Eye (tissue), 1 donor: ENCODE measurements around the gene HOXA5.

Source experiments
- DNase-seq: peaks from one replicate; pipeline ENCODE4 v3.0.0-alpha.2; 2015

HOXA5 gene

DNA sequence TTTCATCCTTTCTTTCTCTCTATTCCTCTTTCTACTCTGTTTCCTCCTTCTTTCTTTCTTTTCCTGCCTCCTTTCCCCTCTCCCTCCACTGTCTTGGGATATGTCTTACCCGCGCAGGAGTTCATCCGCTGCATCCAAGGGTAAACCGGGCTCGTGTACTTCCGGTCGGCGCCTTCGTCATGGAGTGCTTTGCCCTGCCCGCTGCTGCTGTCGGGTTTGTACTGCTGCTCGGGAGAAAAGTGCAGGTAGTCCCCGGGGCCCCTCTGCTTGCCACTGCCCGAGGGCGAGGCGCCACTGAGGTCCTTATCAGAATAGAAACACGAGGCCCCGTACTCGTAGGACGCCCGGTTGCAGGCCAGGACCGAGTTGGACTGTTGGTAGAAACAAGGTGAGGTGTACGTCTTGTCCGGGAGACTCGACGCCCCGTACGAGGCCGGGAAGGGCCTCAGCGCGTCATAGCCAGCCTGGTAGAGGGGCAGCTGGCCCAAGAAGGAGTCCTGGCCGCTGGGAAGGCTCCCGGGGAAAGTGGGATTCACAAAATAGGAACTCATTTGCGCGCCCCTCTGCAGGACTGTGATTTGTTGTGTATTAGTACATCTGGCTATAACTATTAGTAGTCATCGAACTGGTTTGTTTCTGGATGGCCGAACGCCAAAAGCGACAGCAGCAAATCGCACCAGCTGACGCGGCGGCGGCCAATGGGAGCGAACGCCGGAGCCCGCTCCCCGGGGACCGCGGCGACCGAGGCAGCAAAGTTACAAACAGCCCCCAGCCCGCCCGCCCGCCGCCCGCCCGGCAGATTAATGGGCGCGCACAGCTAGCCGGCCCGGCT, 3.9 kb upstream of the HOXA5 start, which contains the start of gene HOXA6:
Gene HOXA6 (minus strand): TSS at position 576 of the 832 bp plus-strand sequence. CDS start 25 bp downstream, at position 551.
- DNase-seq: no peak

DNA sequence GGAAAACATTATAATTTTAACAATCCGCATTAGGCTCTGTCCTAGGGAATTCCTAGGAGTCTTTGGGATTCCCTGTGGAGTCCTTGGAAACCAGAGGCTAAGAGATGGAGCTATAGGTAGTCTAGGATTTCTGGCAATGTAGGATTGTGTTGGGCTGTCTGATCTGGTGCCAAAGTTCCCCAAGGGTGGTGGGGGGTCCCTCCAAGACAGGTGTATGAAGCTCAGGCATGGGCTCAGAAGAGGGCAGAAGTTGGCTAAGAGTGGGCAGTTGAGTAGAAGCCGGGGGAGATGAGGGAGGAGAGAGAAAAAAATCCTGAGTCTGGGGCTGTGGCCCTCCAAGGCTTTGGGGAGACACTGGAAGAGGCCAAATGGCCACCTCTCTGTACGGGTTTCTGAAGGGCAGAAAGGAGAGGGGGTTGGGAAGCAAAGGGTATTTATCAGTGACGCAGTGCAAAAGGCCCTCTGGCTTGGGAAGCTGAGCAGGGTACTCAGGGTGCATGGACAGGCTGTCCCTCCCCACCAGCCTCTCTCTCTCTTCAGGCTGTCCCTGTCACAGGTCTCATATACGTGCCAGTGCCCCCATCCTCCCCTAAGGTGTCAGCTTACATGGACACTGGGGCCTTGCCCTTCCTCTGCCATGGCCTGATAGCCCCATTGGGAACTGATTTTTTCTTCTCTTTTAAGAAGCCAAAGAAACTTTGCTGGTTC, 3.2 kb upstream of the HOXA5 start:
- no peak for DNase-seq

DNA sequence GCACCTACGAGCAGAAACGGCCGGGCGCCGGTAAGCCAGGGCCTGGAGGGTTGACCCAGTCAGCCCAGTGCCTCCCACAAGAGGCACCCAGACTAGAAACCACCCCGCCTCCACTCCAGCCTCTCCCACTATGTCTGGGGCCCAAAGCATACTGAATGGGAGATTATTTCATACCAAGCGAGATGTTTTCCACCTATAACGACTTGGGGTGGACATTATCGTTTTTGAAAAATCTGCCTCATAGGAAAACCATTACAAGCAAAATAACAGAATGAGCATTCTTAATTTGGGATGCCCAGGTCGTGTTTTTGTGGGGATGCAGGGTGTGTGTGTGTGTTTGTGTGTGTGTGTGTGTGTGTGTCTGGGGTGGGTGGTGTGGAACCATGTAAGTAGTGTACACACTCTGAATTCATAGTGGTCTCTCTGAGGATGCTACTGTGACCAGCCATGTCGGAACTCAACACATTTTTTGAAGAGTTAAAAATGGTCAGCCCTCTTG, 2.5 kb upstream of the HOXA5 start:
- no peak for DNase-seq

DNA sequence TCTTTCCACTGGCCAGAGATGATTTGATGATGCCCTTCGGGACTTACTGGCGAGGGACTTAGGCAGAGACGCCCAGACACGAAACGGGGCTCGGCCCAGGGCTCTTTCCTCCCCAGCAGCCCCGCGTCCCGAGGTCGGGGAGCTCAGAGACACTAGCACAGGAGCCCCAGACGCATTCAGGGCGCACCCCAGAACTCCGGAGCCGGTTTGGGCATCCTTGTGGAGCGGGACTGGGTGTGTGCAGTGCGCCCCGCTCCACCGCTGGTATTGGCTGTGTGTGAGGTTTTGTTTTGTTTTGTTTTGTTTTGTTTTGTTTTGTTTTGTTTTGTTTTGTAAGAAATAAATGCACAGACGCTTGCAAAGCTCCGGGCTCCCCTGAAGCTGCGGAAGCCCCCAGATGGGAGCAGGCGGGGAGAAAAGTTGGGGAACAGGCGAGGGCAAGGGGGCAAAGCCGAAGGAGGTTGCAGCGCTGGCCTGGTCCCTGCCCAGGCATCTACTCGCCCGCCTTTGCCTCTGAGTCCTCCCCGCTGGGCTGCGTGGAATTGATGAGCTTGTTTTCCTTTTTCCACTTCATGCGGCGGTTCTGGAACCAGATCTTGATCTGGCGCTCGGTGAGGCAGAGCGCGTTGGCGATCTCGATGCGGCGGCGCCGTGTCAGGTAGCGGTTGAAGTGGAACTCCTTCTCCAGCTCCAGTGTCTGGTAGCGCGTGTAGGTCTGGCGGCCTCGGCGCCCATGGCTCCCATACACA, 1.9 kb upstream of the HOXA5 start:
- DNase-seq: no peak

DNA sequence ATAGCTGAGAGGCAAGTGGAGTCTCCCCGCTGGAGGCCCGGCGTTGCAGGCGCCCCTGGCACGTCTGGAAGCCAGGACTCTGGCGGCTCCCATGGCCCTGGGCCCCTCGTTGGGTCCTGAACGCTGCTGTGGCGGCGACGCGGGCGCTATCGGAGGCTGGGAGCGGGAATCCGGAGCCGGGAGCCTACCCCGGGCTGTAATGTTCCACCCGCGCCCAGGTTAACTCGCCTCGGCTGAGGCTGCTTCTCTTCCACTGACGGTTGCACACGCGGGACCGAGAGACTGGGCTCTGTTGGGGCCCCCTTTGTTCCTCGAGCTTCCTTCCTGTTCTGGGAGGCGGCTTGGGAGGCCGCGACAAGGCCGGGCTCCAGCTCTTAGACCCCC, 1.3 kb upstream of the HOXA5 start:
- DNase-seq: no peak

DNA sequence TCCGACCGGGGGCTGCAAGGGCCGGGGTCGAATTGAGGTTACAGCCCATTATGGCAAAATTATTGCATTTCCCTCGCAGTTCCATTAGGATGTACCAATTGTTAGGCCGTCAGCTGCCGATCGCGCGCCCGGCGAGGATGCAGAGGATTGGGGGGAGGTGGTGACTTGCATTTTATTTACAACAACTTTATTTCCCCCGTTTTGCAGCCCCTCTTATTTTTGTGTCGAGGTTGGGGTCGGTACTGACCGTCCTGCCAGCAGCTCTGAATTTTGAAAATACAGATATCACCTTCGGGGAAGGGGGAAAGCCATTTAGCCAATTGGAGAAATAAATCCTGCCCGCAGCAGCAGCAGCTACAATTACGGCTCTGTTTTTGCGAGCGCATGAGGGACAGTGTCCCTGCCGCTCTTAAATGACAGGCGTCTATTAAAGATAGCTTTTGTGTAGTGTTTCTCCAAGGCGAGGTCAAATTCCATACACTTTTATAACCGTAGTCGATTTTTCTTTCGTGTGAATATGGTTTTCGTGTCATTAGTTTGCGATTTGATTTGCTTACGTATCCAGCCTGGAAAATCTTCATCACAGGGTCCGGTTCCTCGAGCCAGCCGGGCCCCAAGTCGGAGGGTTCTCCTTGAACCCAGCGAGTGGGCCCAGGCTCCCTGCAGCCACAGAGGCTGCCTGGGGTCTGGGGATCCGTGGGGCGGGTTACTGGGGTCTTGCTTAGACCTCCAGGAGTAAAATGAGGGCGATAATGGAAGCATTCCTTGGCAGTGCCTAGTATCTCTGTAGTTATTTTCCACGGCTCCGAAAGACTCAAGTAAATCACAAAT, 684 bp upstream of the HOXA5 start:
- DNase-seq: no peak

DNA sequence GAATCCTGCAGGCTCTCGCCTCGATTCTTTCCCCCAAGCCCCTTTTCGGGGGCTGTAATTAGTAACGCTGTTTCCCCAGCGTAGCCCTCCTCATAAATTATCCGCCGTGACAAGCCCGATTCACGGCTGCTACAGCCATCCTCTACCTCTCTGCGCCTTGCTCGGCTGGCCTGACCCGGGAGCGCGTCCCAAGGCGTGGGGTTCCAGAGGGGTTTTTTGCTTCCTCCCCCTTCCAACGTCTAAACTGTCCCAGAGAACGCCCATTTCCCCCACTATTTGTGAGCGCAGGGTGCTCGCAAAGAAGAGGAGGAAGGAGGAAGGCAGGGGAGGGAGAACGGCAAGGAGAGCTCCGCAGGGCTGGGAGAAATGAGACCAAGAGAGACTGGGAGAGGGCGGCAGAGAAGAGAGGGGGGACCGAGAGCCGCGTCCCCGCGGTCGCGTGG, 880 bp downstream of the HOXA5 start:
- DNase-seq: peak; percentile 66

DNA sequence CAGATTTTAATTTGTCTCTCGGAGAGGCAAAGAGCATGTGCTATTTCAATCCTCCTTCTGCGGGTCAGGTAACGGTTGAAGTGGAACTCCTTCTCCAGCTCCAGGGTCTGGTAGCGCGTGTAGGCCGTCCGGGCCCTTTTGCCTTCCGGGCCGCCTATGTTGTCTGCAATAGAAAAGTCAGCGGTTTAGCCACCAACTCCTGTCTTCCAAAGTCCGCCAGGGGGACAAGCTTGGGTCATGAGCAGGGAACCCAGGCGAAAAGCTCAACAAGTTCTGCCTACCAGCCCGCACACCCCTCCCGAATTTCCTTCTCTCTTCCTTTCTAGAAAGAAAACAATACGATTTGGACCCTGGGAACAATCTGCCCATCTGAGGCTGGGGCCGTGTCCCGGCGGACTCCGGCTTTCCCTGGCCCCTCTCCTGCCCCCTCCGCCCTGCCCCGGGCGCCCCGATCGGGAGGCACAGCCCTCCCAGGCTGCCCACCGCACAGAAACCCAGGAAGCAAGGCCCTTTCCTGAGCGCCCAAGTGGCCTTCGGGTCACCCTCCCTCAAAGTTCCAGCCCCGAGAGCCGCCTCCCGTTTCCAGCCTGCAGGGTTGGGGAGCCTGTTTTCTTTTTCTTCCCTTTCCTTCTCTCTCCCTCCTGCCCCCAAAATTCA, 1.4 kb downstream of the HOXA5 start:
- peak; percentile 45 for DNase-seq

DNA sequence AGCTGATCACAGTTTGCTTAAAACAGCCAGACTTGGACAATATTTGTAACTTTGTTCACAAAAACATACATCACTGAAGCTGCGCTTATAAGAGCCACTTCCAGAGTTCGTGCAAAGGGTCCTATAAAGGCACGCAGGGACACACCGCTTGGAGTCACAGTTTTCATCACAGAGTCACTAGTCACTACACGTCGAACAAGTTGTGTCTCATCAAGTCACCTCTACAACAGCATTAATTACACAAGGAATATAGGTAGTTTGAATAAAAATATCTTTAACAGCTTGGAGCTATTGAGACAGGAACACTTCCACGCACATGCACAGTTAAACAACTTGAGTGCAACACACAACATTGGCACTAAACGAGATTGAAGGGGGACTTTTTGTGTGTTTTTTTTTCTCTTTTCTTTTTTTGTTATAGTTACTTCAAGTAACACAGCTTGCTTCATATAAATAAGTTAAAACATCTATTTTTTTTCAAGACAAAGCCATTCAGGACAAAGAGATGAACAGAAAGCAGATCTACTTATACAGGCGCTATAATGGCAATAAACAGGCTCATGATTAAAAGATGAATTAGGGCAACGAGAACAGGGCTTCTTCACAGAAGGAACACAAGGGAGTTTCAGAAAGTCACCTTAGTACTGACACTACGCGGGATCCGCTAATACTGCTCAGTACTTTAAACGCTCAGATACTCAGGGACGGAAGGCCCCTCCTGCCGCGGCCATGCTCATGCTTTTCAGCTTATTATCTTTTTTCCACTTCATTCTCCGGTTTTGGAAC, 2.2 kb downstream of the HOXA5 start:
- DNase-seq: peak; percentile 50

DNA sequence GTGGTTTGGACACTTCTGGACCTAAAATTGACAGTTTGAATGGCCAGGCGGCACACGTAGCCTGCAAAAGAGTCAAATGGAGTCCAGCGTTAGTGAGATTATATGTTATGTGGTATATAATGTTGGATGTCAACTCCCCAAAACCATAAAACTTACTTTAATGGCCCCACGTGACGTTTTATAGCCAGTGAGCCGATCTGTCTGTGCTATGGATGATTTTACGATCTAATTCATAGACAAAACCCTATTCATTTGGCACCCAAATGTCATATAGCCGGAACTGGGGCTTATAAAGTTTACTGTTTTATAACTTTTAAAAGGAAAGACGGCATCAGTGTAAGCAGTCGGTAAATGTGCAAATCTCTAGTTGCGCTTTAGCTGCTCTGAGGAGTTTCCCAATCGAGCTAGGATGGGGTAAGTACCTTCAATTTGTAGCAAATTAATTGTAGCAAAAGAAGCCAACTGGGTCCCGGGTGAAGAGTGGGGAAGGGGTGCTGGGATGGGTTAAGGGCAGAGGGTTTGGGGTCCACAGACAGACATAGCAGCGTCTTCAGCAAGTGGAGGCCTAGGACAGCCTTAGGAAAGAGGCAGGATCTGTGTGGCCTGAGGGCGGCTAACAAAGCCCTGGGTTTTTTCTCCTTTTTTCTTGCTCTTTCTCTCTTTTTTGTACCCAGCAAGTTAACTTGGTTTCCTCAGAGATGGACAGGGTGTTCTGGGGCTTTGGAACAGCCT, 3.2 kb downstream of the HOXA5 start:
- DNase-seq: peak; percentile 36

DNA sequence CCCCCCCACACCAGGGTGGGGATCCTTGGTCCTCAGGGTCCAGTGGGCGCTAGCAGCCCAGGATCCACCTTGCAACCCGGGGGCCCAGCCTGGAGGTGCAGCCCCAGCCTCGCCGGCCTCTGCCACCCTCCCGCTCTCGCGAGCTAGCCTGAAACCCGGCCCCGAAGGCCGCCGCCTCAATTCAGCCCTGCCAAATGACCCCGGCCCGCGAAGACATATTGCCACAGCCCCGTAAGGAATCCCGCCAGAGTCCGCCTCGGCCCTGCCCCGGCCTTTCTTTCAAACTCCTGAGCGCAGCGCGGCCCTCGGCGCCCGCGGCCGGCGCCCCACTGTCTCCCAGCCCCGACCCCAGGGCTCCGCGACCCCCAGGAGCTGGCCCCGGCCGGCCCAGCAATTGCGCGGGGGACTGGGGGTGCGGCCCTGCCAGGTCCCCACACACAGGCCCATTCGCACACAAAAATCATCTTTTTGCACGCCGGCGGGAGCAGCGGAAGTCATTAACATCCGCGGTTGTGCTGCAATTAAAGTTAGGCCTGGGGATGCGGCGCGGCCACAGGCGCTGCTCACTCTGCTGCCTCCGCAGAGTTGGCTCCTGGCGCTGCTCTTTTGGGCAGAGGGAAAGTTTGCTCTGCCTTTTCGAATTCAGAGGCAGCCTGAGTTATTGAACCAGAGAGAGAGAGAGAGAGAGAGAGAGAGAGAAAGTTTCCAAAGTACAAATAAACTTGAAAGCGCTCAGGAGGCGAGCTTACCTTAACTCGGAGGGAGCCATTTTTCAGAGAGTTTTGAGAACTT, 4.0 kb downstream of the HOXA5 start:
- DNase-seq: peak; percentile 56

DNA sequence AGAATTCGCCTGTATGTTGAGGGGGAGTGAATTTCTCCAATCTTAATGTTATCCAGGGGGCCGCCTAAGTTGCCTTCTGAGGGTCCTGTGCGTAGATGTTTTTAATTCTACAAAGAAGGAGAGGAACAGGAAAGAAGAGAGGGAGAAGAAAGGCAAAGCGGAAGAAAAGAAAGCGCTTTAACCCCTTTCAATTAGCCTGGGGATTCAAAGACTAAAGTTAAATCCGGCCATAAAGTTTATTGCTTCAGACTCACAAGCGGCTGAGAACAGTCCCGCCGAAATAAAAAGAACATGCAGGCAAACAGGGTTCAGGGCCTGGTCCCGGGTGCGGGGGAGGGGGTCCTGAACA, 4.5 kb downstream of the HOXA5 start:
- peak; percentile 32 for DNase-seq

DNA sequence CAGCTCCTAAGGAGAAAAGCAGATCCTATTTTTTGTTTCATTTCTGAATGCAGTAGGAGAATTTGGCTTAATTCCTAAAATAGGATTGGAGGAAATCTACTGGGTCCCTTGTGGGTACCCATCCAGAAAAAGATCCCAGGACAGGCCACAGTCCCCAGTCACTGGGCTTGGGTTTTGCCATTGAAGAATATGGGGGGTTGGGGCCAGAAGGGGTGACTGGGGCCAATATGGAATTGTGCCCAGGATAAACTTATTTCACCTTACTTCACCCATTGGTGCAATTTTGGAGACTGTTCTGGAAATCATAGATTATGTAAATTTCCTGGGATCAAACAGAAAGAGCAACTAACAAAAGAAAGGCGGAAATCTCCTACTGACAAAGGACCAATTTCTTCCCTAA, 5.0 kb downstream of the HOXA5 start:
- no peak for DNase-seq

DNA sequence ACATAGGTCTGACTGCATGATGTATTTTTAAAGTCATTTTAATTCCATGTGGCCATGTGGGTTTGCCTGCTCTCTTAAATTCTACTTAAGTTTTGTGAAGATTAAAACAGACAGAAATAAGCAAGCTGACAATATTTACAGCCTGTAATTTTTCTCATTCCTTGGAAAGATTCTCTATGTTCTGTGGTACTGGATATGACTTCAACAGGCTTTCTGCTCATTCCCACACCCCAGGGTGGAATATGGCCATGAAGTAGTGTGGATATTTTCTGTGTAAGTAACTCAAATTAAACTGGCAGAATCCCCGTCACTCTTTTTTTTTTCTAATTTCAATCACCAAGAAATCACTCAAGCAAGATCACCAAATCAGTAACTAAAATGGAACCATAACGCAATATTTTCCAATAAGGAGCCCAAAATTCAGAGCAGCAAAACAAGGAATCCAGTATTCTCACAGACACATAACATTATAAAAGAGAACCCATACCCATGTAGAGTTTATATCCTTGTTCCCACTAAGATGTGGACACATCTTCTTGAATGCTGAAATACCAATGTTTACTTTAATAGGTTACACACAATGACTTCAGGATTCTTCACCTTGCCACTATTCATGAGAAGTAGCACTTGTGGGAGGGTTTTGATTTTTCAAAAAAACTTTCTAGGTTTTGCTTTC, 5.7 kb downstream of the HOXA5 start:
- DNase-seq: no peak

DNA sequence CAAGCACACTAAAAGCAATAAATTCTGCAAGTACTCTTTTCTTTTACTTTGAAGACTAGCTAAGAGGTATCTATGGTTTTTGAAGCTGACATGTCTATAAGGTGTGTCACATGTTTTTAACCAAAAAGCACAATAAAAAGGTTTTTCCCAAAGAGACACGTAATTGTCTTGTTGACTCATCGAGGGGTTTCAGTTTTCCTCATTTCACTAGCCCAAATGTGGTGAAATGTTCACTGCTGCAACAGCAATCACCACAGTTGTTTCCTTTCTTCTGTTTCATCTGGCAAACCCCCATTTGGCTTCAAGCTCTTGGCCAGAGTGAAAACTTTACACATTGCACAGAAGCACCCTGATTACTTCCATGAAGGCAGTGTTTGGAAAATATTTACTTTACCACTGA, 9.1 kb downstream of the HOXA5 start:
- DNase-seq: peak; percentile 37

DNA sequence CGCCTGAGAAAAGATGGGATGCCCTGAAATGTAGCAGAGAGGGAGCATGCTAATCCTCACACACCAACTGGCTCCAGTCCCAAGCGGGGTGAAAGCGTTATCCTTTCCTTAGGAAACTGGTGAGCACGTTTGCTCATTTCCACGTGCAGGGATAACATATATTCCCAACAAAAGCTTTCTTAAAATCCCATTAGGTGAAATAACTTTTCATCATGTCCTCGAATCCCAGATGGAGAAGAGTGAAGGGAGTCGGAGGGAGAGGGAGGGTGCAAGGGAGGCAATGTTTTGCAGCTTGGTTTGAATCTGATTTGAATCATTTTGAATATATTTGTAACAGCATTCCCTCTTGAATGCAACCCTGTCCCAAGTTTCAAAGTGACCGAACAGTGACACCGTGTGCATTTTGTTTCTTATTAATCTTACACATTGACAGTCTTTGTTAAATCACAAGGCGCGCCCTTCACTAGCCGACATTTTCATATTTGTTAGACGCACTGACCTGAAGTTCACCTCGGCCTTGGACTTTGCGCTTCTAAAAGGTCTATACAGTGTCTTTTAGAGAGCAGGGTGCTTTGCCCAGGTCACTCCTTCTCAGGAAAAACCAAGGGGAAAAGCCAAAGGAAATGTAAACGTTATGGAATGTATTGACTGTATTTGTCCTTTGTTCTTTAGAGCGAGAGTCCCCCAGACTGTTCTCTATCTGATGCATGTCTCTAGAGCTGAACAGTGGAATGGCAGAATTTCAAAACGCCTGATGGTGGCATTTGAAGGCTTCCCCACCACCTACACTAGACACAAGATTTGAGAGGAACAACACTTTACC, 9.9 kb downstream of the HOXA5 start:
- peak; percentile 38 for DNase-seq

DNA sequence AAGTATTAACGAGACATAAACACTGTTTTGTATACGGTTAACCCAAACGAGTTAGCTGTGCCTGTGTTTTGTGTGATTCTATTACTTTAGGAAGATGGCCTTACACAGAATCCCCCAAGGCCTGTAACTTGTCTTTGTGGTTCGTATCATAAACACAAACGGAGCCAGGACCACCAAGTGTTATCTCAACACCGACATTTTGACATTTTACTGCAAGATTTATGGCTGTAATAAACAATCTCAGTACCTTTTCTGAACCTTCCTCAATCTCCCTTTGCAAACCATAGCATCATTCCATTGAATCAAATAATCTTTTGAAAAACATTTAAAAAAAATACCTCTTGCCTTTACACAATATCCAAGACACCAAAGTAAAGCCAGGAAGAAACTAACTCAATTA, 10.5 kb downstream of the HOXA5 start:
- DNase-seq: no peak

DNA sequence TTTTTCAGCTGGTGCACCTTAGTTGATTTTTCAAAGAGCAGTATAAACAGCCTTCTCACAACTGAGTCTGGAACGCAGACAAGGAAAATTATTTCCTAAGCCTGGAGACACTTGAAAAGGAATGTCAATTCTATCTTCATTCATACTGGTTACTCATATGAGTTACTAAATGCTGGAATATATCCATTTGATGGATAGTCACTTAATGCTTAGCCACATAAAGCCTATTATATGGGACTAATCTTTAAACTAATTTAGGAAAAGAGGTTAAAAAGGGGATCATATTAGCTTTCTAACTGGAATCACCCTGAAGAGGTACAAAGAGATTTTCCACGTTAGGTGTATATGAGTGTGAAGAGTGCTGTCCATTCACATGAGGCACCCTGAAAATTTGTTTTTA, 11.3 kb downstream of the HOXA5 start:
- peak; percentile 27 for DNase-seq
